Measurements from ENCODE around the gene DIPK1C.

- TF ChIP-seq CTCF (IDR thresholded peaks at IDR 0.05; ENCODE audit: insufficient read depth, low read depth, low read length) (no peak), EZH2 (IDR thresholded peaks at IDR 0.05; ENCODE audit: insufficient read depth, low read length) (no peak)
Measured at GRCh38 chr18:74453642-74454198, 3.4 kb downstream of the DIPK1C start.

Data from astrocyte (in vitro differentiated cells and primary cell).